DOHH2 (cell line): Measurements from ENCODE around the gene NDUFAF3.

Experiments used
- H3F3A ChIP-seq: fragments of 200-600 bp; sonication (generic), shearing (Covaris generic); 2 replicates; pipeline ENCODE4 v1.6.0; 2016; ENCODE audit warnings: antibody characterized with exemption, mild to moderate bottlenecking; ENCODE audit not compliant: control insufficient read depth, insufficient read depth
- H3K27ac ChIP-seq: fragments of 200-600 bp; sonication (generic); 2 replicates; pipeline ENCODE4 v1.5.1; 2014; ENCODE audit warnings: low read depth, mild to moderate bottlenecking, low read length, moderate library complexity
- H3K27me3 ChIP-seq: fragments of 200-600 bp; sonication (generic); 2 replicates; pipeline ENCODE4 v1.6.1; 2014; ENCODE audit warnings: mild to moderate bottlenecking, low read length, mixed read lengths; ENCODE audit not compliant: control insufficient read depth
- H3K36me3 ChIP-seq: fragments of 200-600 bp; sonication (generic); 2 replicates; pipeline ENCODE4 v1.6.1; 2014; ENCODE audit warnings: mild to moderate bottlenecking, low read length, moderate library complexity, mixed read lengths; ENCODE audit not compliant: control insufficient read depth
- H3K4me1 ChIP-seq: fragments of 200-600 bp; sonication (generic); 2 replicates; pipeline ENCODE4 v1.6.1; 2014; ENCODE audit warnings: mild to moderate bottlenecking, low read length, mixed read lengths; ENCODE audit not compliant: control insufficient read depth
- H3K4me2 ChIP-seq: fragments of 200-600 bp; sonication (generic); 2 replicates; pipeline ENCODE4 v1.6.0; 2014; ENCODE audit warnings: mild to moderate bottlenecking, low read length, moderate library complexity
- H3K4me3 ChIP-seq: fragments of 200-600 bp; sonication (generic); 2 replicates; pipeline ENCODE4 v1.5.1; 2014; ENCODE audit warnings: mild to moderate bottlenecking, low read length, mixed read lengths
- H3K79me2 ChIP-seq: fragments of 200-600 bp; sonication (generic); 2 replicates; pipeline ENCODE4 v1.6.1; 2014; ENCODE audit warnings: mild to moderate bottlenecking, low read length, mixed read lengths; ENCODE audit not compliant: control insufficient read depth
- H3K9me2 ChIP-seq: fragments of 200-600 bp; sonication (generic); replicated peaks from 2 replicates; pipeline ENCODE4 v1.6.1; 2014; ENCODE audit warnings: mild to moderate bottlenecking, low read length, mixed read lengths; ENCODE audit not compliant: control insufficient read depth
- H3K9me3 ChIP-seq: fragments of 200-600 bp; sonication (generic); 2 replicates; pipeline ENCODE4 v1.6.1; 2014; ENCODE audit warnings: antibody characterized with exemption, low read length, mixed read lengths; ENCODE audit not compliant: control insufficient read depth, insufficient read depth
- H4K20me1 ChIP-seq: fragments of 200-600 bp; sonication (generic); 2 replicates; pipeline ENCODE4 v1.6.0; 2014; ENCODE audit warnings: low read depth, mild to moderate bottlenecking, antibody characterized with exemption, low read length, moderate library complexity; ENCODE audit not compliant: control insufficient read depth, insufficient read depth
- CTCF ChIP-seq: fragments of 200-600 bp; sonication (generic); IDR thresholded peaks from one replicate; pipeline ENCODE4 v1.5.1; 2014; ENCODE audit warnings: antibody characterized with exemption, mild to moderate bottlenecking, low read depth, low read length; ENCODE audit not compliant: poor library complexity, severe bottlenecking
- EZH2phosphoT487 ChIP-seq: fragments of 200-600 bp; sonication (generic); IDR thresholded peaks from 2 replicates; pipeline ENCODE4 v1.6.1; 2017; ENCODE audit warnings: borderline replicate concordance, mild to moderate bottlenecking, antibody characterized with exemption, low read length, moderate library complexity, mixed read lengths

Gene NDUFAF3

GRCh38 chr3:48983096-48983495 is 38.8 kb upstream of the NDUFAF3 start:
- H3K27me3 ChIP-seq: no peaks in the 10 kb centered on the region
- H3K9me3 ChIP-seq: no peaks in the 10 kb centered on the region
- H4K20me1 ChIP-seq: no peaks in the 10 kb centered on the region
- no peaks in the 10 kb centered on the region; the same call in 1 of the 2 replicates for H3K79me2 ChIP-seq
- TF ChIP-seq EZH2phosphoT487 (no peak), CTCF (no peak)
- H3K9me2 ChIP-seq: no peaks in the 10 kb centered on the region
- peaks cover 74% of the 10 kb centered on the region for H3K36me3 ChIP-seq
- no peak overlapping the region for H3K27ac ChIP-seq
- H3K4me3 ChIP-seq: no peak overlapping the region
- no peaks in the 10 kb centered on the region; the same call in 1 of the 2 replicates for H3K4me1 ChIP-seq
- no peak overlapping the region for H3K4me2 ChIP-seq
- H3F3A ChIP-seq: peaks cover 12% of the 10 kb centered on the region

GRCh38 chr3:48984663-48985062 is 37.3 kb upstream of the NDUFAF3 start:
- Histone ChIP-seq H3K79me2 (peaks cover 9% of the 10 kb centered on the region), H4K20me1 (no peaks in the 10 kb centered on the region), H3K4me1 (peaks cover 13% of the 10 kb centered on the region), H3K9me3 (no peaks in the 10 kb centered on the region), H3K27ac (no peak overlapping the region), H3K4me2 (no peak overlapping the region), H3K36me3 (peaks cover 65% of the 10 kb centered on the region), H3K27me3 (no peaks in the 10 kb centered on the region), H3K9me2 (no peaks in the 10 kb centered on the region), H3K4me3 (no peak overlapping the region), H3F3A (peaks cover 12% of the 10 kb centered on the region)
- TF ChIP-seq CTCF (no peak), EZH2phosphoT487 (no peak)

- peaks cover 19% of the 10 kb centered on the region for H3K79me2 ChIP-seq
- no peak for TF ChIP-seq EZH2phosphoT487
- no peak for TF ChIP-seq CTCF
- no peaks in the 10 kb centered on the region for H3K9me2 ChIP-seq
- H4K20me1 ChIP-seq: no peaks in the 10 kb centered on the region
- H3K27me3 ChIP-seq: no peaks in the 10 kb centered on the region
- H3K9me3 ChIP-seq: no peaks in the 10 kb centered on the region
- H3K27ac ChIP-seq: no peak overlapping the region
- H3F3A ChIP-seq: peaks cover 12% of the 10 kb centered on the region
- H3K4me1 ChIP-seq: peaks cover 17% of the 10 kb centered on the region
- H3K4me3 ChIP-seq: no peak overlapping the region
- peaks cover 59% of the 10 kb centered on the region for H3K36me3 ChIP-seq
- H3K4me2 ChIP-seq: no peak overlapping the region
Observed at GRCh38 chr3:48985831-48986376, 36.0 kb upstream of the NDUFAF3 start.
